Embryonic facial prominence (tissue), 1 donor: ENCODE data around the gene NSUN3.

ENCODE experiments used
- DNase-seq: peaks from one replicate; pipeline ENCODE4 v3.0.0-alpha.2; 2016; ENCODE audit errors: extremely low spot score

Gene NSUN3

DNA sequence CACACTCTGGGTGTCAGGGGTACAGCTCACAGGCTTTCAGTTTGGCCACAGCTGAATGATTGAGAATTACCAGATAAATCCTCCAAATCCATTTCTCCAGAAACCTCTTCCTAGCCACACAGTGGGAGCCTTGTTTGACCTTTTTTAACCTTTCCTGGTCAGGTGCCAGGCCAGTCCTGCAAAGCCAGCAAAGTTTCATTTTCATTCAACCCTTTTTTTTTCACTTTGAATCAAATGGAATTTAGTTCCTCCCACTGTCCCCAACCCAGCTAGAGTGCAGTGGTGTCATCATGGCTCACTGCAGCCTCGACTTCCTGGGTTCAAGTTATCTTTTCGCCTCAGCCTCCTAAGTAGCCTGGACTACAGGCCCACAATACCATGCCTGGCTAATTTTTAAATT, 67.8 kb downstream of the NSUN3 start:
- DNase-seq = no peak

GRCh38 chr3:94132777-94133176, 69.9 kb downstream of the NSUN3 start:
- DNase-seq = no peak

GRCh38 chr3:94136133-94136532, 73.3 kb downstream of the NSUN3 start:
- no peak for DNase-seq

- no peak for DNase-seq
These were observed 74.5 kb downstream of the NSUN3 start for GRCh38 chr3:94137377-94137776.

DNA sequence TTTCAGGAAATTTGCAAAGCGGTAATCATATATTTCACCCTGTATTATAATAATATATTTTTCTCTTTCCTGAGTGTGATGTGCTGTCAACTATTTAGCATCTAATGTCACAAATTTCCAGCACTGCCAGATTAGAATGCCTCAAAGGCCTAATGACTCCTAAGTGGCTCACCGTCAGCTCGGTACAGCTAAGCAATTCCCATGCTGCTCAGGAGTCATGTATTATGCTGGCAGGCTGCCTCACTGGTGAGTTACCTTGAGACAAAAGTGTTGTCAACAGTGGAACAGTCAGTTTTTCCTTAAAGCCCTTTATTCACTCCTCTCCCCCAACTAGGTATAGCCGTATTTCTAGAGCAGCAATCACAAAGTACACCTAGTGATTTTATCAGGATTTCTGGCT, 83.6 kb downstream of the NSUN3 start:
- DNase-seq = no peak

DNA sequence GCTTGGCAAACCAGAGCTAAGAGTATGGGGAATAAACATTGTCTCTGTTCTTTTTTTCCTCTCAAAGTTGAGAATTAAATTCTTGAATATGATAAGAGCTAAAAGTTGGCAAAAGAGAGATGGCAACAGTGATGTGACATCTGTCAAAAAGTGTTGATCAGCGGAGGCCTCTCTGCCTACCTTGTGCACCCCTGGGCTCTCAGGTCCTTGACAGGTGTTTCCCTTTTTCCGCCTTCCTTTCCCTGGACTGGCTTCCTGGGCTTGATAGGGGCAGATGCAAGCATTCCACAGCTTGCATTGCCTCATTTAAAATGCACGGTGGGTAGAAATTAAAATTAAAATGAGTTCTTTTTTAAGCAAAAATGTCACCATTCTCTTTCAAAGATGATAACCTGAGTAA, 84.2 kb downstream of the NSUN3 start:
- no peak for DNase-seq

- no peak for DNase-seq
These were observed 87.3 kb downstream of the NSUN3 start for GRCh38 chr3:94150113-94150512.

DNA sequence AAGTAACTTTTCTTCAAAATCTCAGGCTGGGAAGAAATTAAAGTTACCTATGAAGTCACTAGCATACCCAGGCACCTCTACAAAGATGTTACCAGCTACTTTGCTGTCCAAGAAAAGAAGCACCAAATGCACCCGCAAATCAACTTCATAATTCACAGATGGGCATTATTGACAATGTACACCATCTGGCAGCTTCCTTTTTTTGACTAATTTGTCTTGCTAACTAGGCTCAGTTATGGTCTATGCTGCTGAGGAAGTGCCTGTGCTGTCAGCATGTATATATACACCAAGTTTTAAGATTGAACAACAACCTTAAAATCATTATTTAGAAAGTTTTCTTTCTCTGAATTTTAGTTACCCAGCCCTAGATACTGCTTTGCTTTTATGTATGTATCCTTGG, 93.8 kb downstream of the NSUN3 start:
- no peak for DNase-seq

DNA sequence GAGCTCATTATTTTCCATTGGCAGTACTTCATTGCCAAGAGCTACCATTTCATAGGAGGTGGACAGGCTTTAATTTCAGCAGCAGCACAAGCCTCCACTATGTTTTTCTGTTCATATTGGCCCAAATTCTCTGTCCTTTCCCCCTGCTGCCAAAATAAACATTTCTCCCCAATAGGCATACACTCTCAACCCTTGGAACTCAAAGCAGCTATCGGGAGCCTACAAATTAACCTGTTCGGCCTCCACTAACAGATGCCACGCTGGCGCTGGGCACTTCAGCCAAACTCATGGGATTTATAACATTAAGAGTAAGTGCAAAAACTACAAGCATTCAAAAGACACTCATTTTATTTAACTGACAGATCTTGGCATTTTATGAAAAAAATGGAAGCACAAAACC, 95.7 kb downstream of the NSUN3 start:
- DNase-seq = no peak

- DNase-seq = no peak
These were observed 96.4 kb downstream of the NSUN3 start for GRCh38 chr3:94159062-94159828.

DNA sequence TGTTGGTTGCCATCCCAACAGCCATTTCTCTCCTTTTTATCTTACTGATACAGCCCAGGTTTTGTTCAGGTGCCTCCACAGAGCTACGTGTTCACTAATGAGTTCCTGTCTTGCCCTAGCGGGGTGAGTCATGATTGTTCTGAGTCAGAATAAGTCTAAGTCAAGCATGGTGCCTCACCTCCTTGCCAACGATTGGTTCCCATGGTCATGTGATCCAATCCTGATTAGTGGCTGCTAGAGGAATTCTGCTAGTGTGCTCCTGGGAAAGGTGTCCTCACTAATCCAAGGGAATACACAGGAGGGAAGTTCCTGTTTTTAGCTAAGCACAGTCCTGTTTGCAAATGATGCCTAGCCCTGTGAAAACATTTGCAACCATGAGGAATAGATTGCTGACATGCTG, 99.8 kb downstream of the NSUN3 start:
- DNase-seq = no peak

DNA sequence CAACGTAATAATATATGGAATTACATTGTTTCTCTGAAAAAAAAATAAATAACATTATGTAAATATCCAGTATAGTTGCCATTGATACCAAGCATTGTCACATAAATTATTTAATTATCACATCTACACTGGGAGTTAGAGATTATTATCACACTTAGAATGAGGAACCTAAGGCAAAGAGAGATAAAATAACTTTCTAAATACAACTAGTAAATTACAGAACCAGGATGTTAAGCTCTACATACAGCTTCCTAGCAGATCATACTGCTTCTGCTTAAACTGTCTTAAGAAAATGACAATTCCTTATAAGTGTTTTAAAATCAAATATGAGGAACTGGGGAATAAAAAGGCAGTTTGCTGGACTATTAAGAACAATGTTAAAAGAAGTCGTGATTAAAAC, 104.5 kb downstream of the NSUN3 start:
- DNase-seq = no peak

GRCh38 chr3:94167796-94168195, 104.9 kb downstream of the NSUN3 start:
- DNase-seq = no peak

DNA sequence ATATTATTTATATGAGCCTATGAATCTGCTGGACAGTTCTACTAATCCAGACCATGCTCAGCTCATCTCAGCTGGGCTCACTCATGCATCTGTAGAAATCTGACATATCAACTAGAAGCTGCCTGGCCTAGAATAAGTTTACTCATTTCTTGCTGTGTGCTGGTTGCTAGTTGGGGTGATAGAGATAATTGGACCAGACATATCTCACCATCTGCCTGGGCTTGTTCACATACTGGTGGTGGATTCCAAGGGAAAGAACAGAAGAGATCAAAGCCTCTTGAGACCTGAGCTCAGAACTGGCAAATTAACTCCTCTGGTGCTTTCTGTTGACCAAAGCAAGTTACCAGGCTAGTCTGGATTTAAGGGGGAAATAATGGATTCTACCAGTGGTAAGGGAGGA, 109.1 kb downstream of the NSUN3 start:
- DNase-seq = no peak

- DNase-seq = no peak
These were observed 109.9 kb downstream of the NSUN3 start for GRCh38 chr3:94172695-94173310.

DNA sequence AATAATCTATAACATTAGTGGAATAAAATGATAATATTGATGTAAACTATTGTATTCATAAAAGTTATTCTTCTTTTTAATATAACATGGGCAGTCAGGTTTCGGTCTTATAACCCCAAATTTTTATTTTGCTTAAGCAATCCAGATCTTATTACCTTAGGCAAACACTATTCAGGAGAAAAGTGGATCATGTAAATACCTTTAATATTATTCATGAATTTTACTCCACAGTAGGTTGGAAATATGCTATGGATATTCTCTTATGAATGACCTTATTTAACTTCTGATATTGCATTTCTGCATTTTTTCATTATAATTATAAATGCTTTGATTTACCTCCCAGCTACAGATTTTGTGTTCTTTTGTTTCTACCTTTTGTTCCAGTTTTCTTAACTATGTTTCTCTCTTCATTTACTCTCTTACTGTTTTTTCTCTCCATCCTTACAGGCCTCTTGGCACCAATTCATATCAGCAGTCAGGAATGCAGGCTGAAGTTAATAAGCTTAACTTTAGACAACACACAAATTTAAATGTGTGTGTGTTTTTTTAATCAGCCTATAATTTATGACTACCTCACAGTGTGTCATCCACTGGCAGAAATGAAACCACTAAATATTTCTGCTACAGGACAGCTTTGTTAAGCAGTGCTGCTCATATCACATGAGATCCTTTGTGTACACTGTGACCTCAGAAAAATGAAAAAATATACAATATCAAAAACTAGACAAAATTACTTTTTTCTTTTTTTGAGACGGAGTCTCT, 111.0 kb downstream of the NSUN3 start:
- DNase-seq = no peak

DNA sequence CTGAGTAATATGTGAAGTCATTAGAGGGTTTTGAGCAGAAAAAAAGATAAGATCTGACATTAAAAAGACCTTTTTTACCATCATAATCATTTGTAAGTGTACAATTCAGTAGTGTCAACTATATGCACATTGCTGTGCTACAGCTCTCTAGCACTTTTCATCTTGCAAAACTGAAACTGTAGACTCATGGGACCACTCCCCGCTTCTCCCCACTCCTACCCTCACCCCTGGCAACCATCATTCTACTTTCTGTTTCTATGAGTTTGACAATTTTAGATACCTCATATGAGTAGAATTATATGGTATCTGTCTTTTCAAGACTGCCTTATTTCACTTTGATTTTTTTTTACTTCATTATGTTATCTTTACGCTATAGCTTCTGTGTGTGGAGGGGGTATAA, 112.8 kb downstream of the NSUN3 start:
- no peak for DNase-seq

DNA sequence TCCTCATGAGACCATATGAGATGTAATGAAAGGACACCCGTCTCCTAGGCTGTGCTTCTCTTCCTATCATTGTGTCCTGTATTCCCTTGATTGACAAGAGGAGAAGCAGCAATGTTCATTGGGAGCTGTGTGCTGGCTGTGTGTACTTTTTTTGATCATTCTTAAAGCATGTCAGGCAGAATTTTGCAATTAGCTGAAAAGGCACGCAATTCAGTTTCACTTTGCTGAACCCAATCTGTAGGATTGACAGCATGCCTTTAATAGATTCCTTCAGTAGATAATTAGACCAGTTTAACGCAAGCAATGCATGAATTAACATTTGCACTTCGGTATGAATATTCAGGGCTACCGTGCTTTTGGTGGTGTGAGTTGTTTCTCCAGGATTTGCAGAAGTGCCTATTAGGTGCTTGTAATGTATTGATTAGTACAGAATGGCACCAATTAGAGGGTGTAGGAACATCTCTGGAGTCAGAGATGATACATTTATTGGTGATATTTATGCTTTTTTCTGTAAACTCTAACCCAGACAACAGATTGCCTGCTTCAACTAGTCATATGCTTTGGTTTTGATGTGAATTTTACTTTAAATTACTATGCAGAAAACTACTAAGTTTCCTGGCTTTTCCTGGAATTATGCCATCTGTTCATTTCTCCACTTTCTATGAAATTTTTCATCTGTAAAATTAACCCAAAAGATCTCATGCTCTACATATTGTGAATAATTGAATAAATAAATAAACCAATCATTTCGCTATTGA, 114.3 kb downstream of the NSUN3 start:
- DNase-seq = no peak
